Lung (tissue), 12 donors: ENCODE results near the gene CDH4. TPM values are rescaled to one million over a fixed set of nuclear protein-coding genes. Genes with fewer than 3 reads are reported as not detected.

Experiments
- ATAC-seq: fragments of 200-7000 bp; cut with Tn5 transposase; one replicate; pipeline ENCODE4 v1.9.1; 2020; ENCODE audit warnings: moderate number of reproducible peaks; ENCODE audit not compliant: insufficient read depth, low FRiP score
- DNase-seq, 3 donors: peaks; one replicate each; pipeline ENCODE4 v3.0.0-alpha.2; 2013 to 2017
- H3K27ac ChIP-seq, 2 donors: one replicate each; pipeline ENCODE4 v1.5.1; 2013; ENCODE audit warnings: mild to moderate bottlenecking in 2 of 2, moderate library complexity in 2 of 2, control low read depth in 1 of 2, inconsistent platforms in 1 of 2, low read depth in 1 of 2, low read length in 1 of 2
- H3K27me3 ChIP-seq, 3 donors: one replicate each; pipeline ENCODE4 v1.5.1; 2013; ENCODE audit warnings: low read length in 2 of 3; ENCODE audit not compliant: control insufficient read depth in 3 of 3, insufficient read depth in 3 of 3
- H3K36me3 ChIP-seq, 4 donors: one replicate each; pipeline ENCODE4 v1.5.1; 2013; ENCODE audit warnings: low read length in 4 of 4, mild to moderate bottlenecking in 1 of 4, moderate library complexity in 1 of 4; ENCODE audit not compliant: control insufficient read depth in 4 of 4, insufficient read depth in 4 of 4
- H3K4me1 ChIP-seq, 5 donors: one replicate each; pipeline ENCODE4 v1.5.1; 2013; ENCODE audit warnings: low read length in 5 of 5, mild to moderate bottlenecking in 2 of 5, moderate library complexity in 1 of 5; ENCODE audit not compliant: control insufficient read depth in 5 of 5, insufficient read depth in 5 of 5
- H3K4me3 ChIP-seq: one replicate; pipeline ENCODE4 v1.5.1; 2013; ENCODE audit warnings: mild to moderate bottlenecking, control low read depth, moderate library complexity
- H3K9ac ChIP-seq, 2 donors: one replicate each; pipeline ENCODE4 v1.5.1; 2013; ENCODE audit warnings: low read length in 2 of 2, control low read depth in 1 of 2; ENCODE audit not compliant: insufficient read depth in 1 of 2
- H3K9me3 ChIP-seq, 4 donors: one replicate each; pipeline ENCODE4 v1.5.1; 2013; ENCODE audit warnings: low read length in 3 of 4, mild to moderate bottlenecking in 1 of 4, moderate library complexity in 1 of 4; ENCODE audit not compliant: control insufficient read depth in 4 of 4, insufficient read depth in 3 of 4
- CTCF ChIP-seq: IDR thresholded peaks from 2 replicates; pipeline ENCODE4 v1.5.1; 2012; ENCODE audit warnings: mild to moderate bottlenecking; ENCODE audit errors: control extremely low read depth, extremely low read depth
- WGBS, 2 donors: extraction: QIAGEN DNeasy Blood & Tissue Kit; methylation state at CpG; one replicate each; pipeline ENCODE4 v1.1.7; 2013; 5-methylcytosine and 5-hydroxymethylcytosine counted together
- polyA plus RNA-seq, 2 donors: library from polyadenylated mRNA; stranded (reverse); fragments of 200-250 nt; gene quantifications; one replicate each; pipeline ENCODE4 v1.2.1, GENCODE V29; 2013
- total RNA-seq, 2 donors: library from RNA; depleted of rRNA in 1 of 2; stranded (reverse); fragments of >200 nt in 1 of 2; gene quantifications; one replicate each; pipeline ENCODE4 v1.2.1, GENCODE V29; 2014 to 2021
- donor health status: control.
- donor health status: control.
- donor health status: Bipolar disorder and iron deficiency.
- donor health status: healthy.
- donor health status: DM: yes; HTN: yes; CAD: no.

The CDH4 gene
- total and polyA plus RNA-seq, 4 donors = 0.10 to 2.1 (median 0.34) TPM

GRCh38 chr20:61449057-61449609 is 197.1 kb downstream of the CDH4 start:
- Histone ChIP-seq H3K27ac (no peak overlapping the region), H3K9me3 (peaks cover 0 to 7% (median 0%) of the 10 kb centered on the region in 4 donors), H3K36me3 (no peaks in the 10 kb centered on the region), H3K27me3 (peaks cover 0 to 13% (median 0%) of the 10 kb centered on the region in 3 donors), H3K4me3 (no peak overlapping the region), H3K4me1 (no peaks in the 10 kb centered on the region), H3K9ac (no peak overlapping the region)
- TF ChIP-seq CTCF = no peak
- DNase-seq = no peak
- WGBS, 2 donors = 72% methylated on average over 8 of the region's 8 CpGs
- no peak for ATAC-seq

GRCh38 chr20:61449916-61450315 is 197.9 kb downstream of the CDH4 start:
- peaks cover 0 to 11% (median 0%) of the 10 kb centered on the region in 3 donors for H3K27me3 ChIP-seq
- H3K9me3 ChIP-seq = peaks cover 0 to 7% (median 0%) of the 10 kb centered on the region in 4 donors
- H3K36me3 ChIP-seq = no peaks in the 10 kb centered on the region
- no peak for TF ChIP-seq CTCF
- no peak overlapping the region for H3K27ac ChIP-seq
- H3K4me3 ChIP-seq = no peak overlapping the region
- no peaks in the 10 kb centered on the region for H3K4me1 ChIP-seq
- WGBS, 2 donors = 63 to 76% methylated on average over 2 of the region's 2 CpGs
- no peak for DNase-seq
- no peak for ATAC-seq
- H3K9ac ChIP-seq = no peak overlapping the region

- peaks cover 0 to 4% (median 0%) of the 10 kb centered on the region in 4 donors for H3K9me3 ChIP-seq
- WGBS, 2 donors = 82 to 85% methylated on average over 6 of the region's 6 CpGs
- no peak overlapping the region for H3K9ac ChIP-seq
- no peak for DNase-seq
- H3K4me1 ChIP-seq = no peaks in the 10 kb centered on the region
- peaks cover 0 to 11% (median 0%) of the 10 kb centered on the region in 3 donors for H3K27me3 ChIP-seq
- no peak overlapping the region for H3K27ac ChIP-seq
- no peak overlapping the region for H3K4me3 ChIP-seq
- ATAC-seq = no peak
- no peak for TF ChIP-seq CTCF
- H3K36me3 ChIP-seq = no peaks in the 10 kb centered on the region
Measured at GRCh38 chr20:61450549-61450948, 198.5 kb downstream of the CDH4 start.

- peaks cover 0 to 3% (median 0%) of the 10 kb centered on the region in 4 donors for H3K9me3 ChIP-seq
- no peaks in the 10 kb centered on the region for H3K4me1 ChIP-seq
- H3K9ac ChIP-seq = no peak overlapping the region
- no peak for TF ChIP-seq CTCF
- no peaks in the 10 kb centered on the region for H3K36me3 ChIP-seq
- H3K27me3 ChIP-seq = peaks cover 0 to 14% (median 0%) of the 10 kb centered on the region in 3 donors
- 93% methylated on average over 10 of the region's 10 CpGs for WGBS, 2 donors
- H3K27ac ChIP-seq = no peak overlapping the region
- no peak overlapping the region for H3K4me3 ChIP-seq
- DNase-seq = no peak
- no peak for ATAC-seq
Measured at GRCh38 chr20:61451009-61451408, 198.9 kb downstream of the CDH4 start.
